IMR-90 (cell line): ENCODE measurements around the gene RAI14. TPM values are rescaled to one million over a fixed set of nuclear protein-coding genes. Genes with fewer than 3 reads are reported as not detected.
"Not testable (repeated sequence)": the region's sequence is repeated elsewhere in the genome, so short reads cannot be mapped to it uniquely, and the experiment has no call there.

Source experiments
- ATAC-seq: fragments of 200-7000 bp; cut with Tn5 transposase; 2 replicates; pipeline ENCODE4 v1.9.1; 2020; ENCODE audit warnings: low read depth, mild to moderate bottlenecking, moderate library complexity
- BruUV-seq: library from RNA; stranded (reverse); fragments of 400-500 nt; replicated peaks from 2 replicates; lab custom pipeline; 2021; lab: Mats Ljungman, UMichigan
- CTCF ChIA-PET: fragments of 300-600 bp; formaldehyde crosslinking; extraction: SDS; loops from one replicate; lab custom pipeline; 2021; ENCODE audit warnings: antibody characterized with exemption; lab: Yijun Ruan, JAX
- POLR2A ChIA-PET: fragments of 300-600 bp; sonication (Branson Sonifier 250); formaldehyde crosslinking; loops from one replicate; lab custom pipeline; 2022; ENCODE audit warnings: antibody characterized with exemption; ENCODE audit not compliant: unreplicated experiment; lab: Charles Lee
- DNase-seq: peaks from one replicate; pipeline ENCODE4 v3.0.0; 2013
- H2AFZ ChIP-seq: replicated peaks from 2 replicates; pipeline ENCODE3; 2013; ENCODE audit warnings: low read length, mild to moderate bottlenecking; ENCODE audit not compliant: poor library complexity
- H2AK5ac ChIP-seq: 2 replicates; pipeline ENCODE4 v1.6.1; 2013; ENCODE audit warnings: low read depth, low read length, inconsistent platforms
- H2AK9ac ChIP-seq: replicated peaks from 2 replicates; pipeline ENCODE3; 2013; ENCODE audit warnings: mild to moderate bottlenecking, low read depth, low read length, moderate library complexity; ENCODE audit not compliant: poor library complexity
- H2BK120ac ChIP-seq: 2 replicates; pipeline ENCODE4 v1.6.1; 2013; ENCODE audit warnings: low read depth, low read length, inconsistent platforms
- H2BK15ac ChIP-seq: 3 replicates; pipeline ENCODE4 v1.6.1; 2013; ENCODE audit warnings: low read depth, low read length, inconsistent platforms
- H2BK20ac ChIP-seq: 2 replicates; pipeline ENCODE4 v1.6.1; 2013; ENCODE audit warnings: low read depth, mild to moderate bottlenecking, inconsistent platforms, low read length, moderate library complexity
- H2BK5ac ChIP-seq: 2 replicates; pipeline ENCODE4 v1.6.1; 2013; ENCODE audit warnings: mild to moderate bottlenecking, low read depth, low read length, inconsistent platforms; ENCODE audit not compliant: poor library complexity, severe bottlenecking
- H3K14ac ChIP-seq: replicated peaks from 2 replicates; pipeline ENCODE4 v1.6.1; 2013; ENCODE audit warnings: low read depth, low read length, inconsistent platforms
- H3K18ac ChIP-seq: 2 replicates; pipeline ENCODE4 v1.6.1; 2013; ENCODE audit warnings: low read depth, low read length, control low read depth
- H3K23ac ChIP-seq: 2 replicates; pipeline ENCODE4 v1.6.1; 2013; ENCODE audit warnings: low read depth, low read length, inconsistent platforms
- H3K27ac ChIP-seq: 2 replicates; pipeline ENCODE4 v1.5.1; 2013; ENCODE audit warnings: mild to moderate bottlenecking, control low read depth, low read length; ENCODE audit not compliant: insufficient read depth
- H3K27me3 ChIP-seq: 2 replicates; pipeline ENCODE4 v1.6.1; 2013; ENCODE audit warnings: low read length; ENCODE audit not compliant: control insufficient read depth, insufficient read depth
- H3K36me3 ChIP-seq: 2 replicates; pipeline ENCODE4 v1.6.1; 2013; ENCODE audit warnings: low read length, mixed read lengths; ENCODE audit not compliant: control insufficient read depth, insufficient read depth
- H3K4ac ChIP-seq: 2 replicates; pipeline ENCODE4 v1.6.1; 2013; ENCODE audit warnings: low read depth, low read length, inconsistent platforms
- H3K4me1 ChIP-seq: 2 replicates; pipeline ENCODE4 v1.6.1; 2013; ENCODE audit warnings: low read length, mixed read lengths; ENCODE audit not compliant: control insufficient read depth, insufficient read depth
- H3K4me2 ChIP-seq: 2 replicates; pipeline ENCODE4 v1.6.1; 2013; ENCODE audit warnings: low read depth, mild to moderate bottlenecking, control low read depth, low read length, moderate library complexity
- H3K4me3 ChIP-seq: 2 replicates; pipeline ENCODE4 v1.5.1; 2013; ENCODE audit warnings: low read depth, mild to moderate bottlenecking, control low read depth, low read length, moderate library complexity; ENCODE audit not compliant: insufficient read depth
- H3K56ac ChIP-seq: 2 replicates; pipeline ENCODE4 v1.6.1; 2013; ENCODE audit warnings: low read length, inconsistent platforms; ENCODE audit not compliant: insufficient read depth; ENCODE audit errors: extremely low read depth
- H3K79me1 ChIP-seq, 2 experiments: 2 replicates each; pipeline ENCODE4 v1.6.1; 2013; ENCODE audit warnings: low read length in 2 of 2, inconsistent platforms in 1 of 2, low read depth in 1 of 2
- H3K9ac ChIP-seq: 2 replicates; pipeline ENCODE4 v1.6.1; 2013; ENCODE audit warnings: low read depth, low read length, control low read depth
- H3K9me1 ChIP-seq: 2 replicates; pipeline ENCODE4 v1.6.1; 2013; ENCODE audit warnings: low read length, inconsistent platforms; ENCODE audit not compliant: insufficient read depth
- H3K9me3 ChIP-seq: 2 replicates; pipeline ENCODE4 v1.6.1; 2013; ENCODE audit warnings: low read length; ENCODE audit not compliant: control insufficient read depth, insufficient read depth
- H4K20me1 ChIP-seq: 2 replicates; pipeline ENCODE4 v1.6.1; 2013; ENCODE audit warnings: low read length, inconsistent platforms; ENCODE audit not compliant: insufficient read depth
- H4K5ac ChIP-seq: 2 replicates; pipeline ENCODE4 v1.6.1; 2013; ENCODE audit warnings: mild to moderate bottlenecking, low read depth, low read length, control low read depth
- H4K8ac ChIP-seq, 2 experiments: 2 replicates each; pipeline ENCODE4 v1.6.1; 2013; ENCODE audit warnings: low read depth in 2 of 2, low read length in 2 of 2, control low read depth in 1 of 2, inconsistent platforms in 1 of 2
- H4K91ac ChIP-seq: 2 replicates; pipeline ENCODE4 v1.6.1; 2013; ENCODE audit warnings: low read depth, low read length, inconsistent platforms; ENCODE audit not compliant: insufficient read depth
- WGBS, 2 experiments: methylation state at CpG; one replicate each; pipeline versions ENCODE4 v1.1.5 to v1.1.7; 2013; ENCODE audit warnings: missing lambda C conversion rate in 2 of 2; ENCODE audit not compliant: insufficient read length in 1 of 2; ENCODE audit errors: extremely low coverage in 2 of 2; 5-methylcytosine and 5-hydroxymethylcytosine counted together
- dilution Hi-C: fragments of 300-500 bp; cut with HindIII; formaldehyde crosslinking; loops from one replicate; pipeline ENCODE4 v1.14.3; 2018; ENCODE audit warnings: low sequenced_read_pairs; ENCODE audit not compliant: unreplicated experiment
- in situ Hi-C: fragments of 300-500 bp; cut with MboI; formaldehyde crosslinking; loops from 3 replicates; pipeline ENCODE4 v1.14.3; 2019; ENCODE audit warnings: low sequenced_read_pairs, inconsistent platforms, mixed read lengths
- intact Hi-C: fragments of 100-400 bp; cut with micrococcal nuclease; formaldehyde crosslinking; loops from 2 replicates; pipeline ENCODE4 v1.10.0; 2022
- polyA plus RNA-seq, 3 experiments: library from polyadenylated mRNA; depleted of rRNA; stranded (reverse); fragments of >200 nt; gene quantifications; 2 replicates each; pipeline ENCODE4 v1.2.3, GENCODE V29; 2012; ENCODE audit warnings: low replicate concordance in 1 of 3
- total RNA-seq: library from RNA; depleted of rRNA; stranded (reverse); fragments of >200 nt; gene quantifications from 2 replicates; pipeline ENCODE4 v1.2.3, GENCODE V29; 2012

The RAI14 gene
- total and polyA plus RNA-seq, 2 of the 4 experiments (the other 2 are of a cell fraction): 221 to 267 TPM

GRCh38 chr5:34783892-34784291, 127.8 kb downstream of the RAI14 start:
- H2BK20ac ChIP-seq, H3K27me3 ChIP-seq, H2BK120ac ChIP-seq, dilution Hi-C loops, H3K4ac ChIP-seq, H3K56ac ChIP-seq, DNase-seq, H3K14ac ChIP-seq, BruUV-seq, H3K27ac ChIP-seq, in situ Hi-C loops, H4K8ac ChIP-seq, H2BK15ac ChIP-seq, H3K9ac ChIP-seq, H4K5ac ChIP-seq, H3K4me1 ChIP-seq, intact Hi-C loops, H2AK9ac ChIP-seq, H3K18ac ChIP-seq, POLR2A ChIA-PET, H4K91ac ChIP-seq, H3K23ac ChIP-seq, H2AFZ ChIP-seq, ATAC-seq, H2AK5ac ChIP-seq, H3K9me1 ChIP-seq, H3K9me3 ChIP-seq, H3K4me3 ChIP-seq, H3K4me2 ChIP-seq, H2BK5ac ChIP-seq: not testable (repeated sequence)
- Histone ChIP-seq H3K36me3 (peaks cover 15% of the 10 kb centered on the region), H3K79me1 (peaks cover 16 to 42% of the 10 kb centered on the region in 2 experiments; a peak in 3 of 4 replicates), H4K20me1 (peaks cover 41% of the 10 kb centered on the region)
- CTCF ChIA-PET: interaction anchor here (0.6 kb wide), 1 partner anchor 292 kb away, joined by 3 read pairs; no protein-coding TSS in a partner anchor
- WGBS, 2 experiments: no CpG with 5 or more reads among the region's 4 CpGs
